T follicular helper cell (primary cell): ENCODE measurements around the gene DPP6.
"Not testable (repeated sequence)": the region's sequence is repeated elsewhere in the genome, so short reads cannot be mapped to it uniquely, and the experiment has no call there.

ENCODE experiments used
- DNase-seq: peaks from one replicate; pipeline ENCODE4 v3.0.0-alpha.2; 2020; ENCODE audit warnings: low read depth

The DPP6 gene

DNA sequence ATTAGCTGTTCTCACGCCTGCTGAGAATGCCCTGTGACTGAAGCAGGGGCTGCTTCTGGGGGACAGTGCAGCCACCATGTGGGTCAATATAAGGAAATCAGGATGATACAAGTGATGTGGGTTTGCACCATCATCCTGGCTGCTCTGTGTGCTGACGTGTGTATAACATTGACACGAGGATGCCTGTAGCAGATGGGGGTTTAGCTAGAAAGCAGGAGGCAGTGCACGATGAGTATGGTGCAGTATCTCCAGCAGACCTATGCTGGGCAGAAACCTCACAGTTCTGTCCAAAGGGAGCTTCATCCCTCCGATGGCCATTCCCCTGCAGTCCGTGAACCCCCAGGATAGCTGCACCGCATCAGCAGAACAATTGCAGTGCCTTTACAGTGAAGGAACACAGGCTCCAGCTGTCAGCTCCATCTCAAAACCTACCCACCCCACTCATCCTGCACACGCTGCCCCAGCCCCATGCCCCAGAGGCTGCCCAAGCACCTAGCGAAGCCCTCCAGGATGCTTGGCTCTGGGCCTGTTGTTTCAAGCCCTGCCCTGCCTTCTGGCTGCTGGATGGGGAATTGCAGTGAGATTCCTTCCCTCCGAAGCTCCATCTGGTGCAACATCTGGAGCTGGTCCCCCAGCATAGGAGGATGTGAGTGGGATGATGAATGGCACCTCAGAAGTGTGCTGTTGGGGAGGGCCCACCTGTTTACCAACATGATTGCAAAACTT, 96.8 kb downstream of the DPP6 start:
- not testable (repeated sequence) for DNase-seq

DNA sequence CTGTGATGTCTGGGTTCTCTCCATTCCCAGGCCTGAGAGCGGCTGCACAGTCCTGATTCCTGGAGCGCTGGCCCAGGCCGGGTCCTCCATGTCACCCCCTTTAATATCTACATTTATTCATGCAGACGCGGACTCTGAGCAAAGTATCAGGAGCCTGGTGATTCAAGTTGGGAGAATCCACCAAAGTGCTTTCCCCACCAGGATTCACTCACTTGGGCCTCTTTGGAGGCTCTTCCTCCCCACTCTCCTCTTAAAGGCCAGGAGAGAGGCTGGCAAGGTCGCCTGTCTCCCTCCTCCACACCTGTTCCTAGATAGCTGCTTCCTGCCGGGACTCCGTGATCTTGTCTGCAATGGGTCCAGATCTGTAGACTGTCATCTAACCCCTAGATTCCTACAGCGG, 98.5 kb downstream of the DPP6 start:
- not testable (repeated sequence) for DNase-seq

DNA sequence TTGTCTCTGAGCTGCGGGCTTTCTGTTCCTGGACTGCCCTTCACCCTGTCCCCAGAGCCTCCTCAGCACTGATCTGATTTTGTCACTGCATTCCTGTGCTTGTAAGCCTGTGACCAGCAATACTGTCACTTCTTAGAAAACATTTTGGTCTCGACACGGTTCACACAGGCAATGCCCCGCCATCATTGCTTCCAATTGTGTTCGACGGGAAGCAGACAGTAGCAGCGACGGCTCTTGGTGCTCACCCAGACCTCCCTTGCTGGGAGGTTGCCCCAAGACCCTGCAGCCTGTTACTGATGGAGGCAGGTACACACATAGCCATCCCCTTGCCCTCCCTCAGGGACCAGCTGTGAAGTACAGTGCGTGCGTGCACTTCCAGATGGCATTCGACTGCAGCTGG, 99.1 kb downstream of the DPP6 start:
- not testable (repeated sequence) for DNase-seq

DNA sequence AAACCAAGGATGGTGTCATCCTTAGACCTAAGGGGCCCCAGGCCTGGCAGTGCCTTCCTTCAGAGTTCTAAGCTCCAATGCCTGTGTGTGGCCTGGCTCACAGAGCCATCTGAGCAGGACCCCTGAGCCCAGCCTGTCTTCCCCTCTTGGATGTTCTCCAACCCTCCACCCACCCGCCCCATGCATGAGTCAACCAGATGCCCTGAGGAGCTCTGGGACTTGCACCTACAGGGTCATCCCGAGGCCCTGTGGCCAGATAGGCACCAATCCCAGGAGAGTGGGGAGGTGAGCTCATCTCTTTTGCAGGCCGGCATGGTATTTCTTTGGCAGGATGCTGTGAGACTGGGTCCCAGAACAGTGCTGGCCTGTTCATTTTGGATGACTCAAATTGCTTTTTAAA, 103.7 kb downstream of the DPP6 start:
- DNase-seq, result not testable (repeated sequence)

DNA sequence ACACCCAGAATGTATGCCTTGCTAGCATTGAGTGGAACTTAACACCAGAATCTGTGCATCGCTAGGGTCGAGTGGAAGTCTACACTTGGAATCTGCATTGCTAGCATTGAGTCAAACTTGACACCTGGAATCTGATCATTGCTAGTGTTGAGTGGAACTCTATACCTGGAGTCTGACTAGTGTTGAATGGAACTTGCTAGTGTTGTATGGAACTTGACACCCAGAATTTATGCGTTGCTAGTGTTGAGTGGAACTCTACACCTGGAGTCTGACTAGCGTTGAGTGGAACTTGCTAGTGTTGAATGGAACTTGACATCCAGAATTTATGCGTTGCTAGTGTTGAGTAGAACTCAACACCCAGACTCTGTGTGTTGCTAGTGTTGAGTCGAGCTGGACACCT, 110.7 kb downstream of the DPP6 start:
- DNase-seq, result not testable (repeated sequence)

DNA sequence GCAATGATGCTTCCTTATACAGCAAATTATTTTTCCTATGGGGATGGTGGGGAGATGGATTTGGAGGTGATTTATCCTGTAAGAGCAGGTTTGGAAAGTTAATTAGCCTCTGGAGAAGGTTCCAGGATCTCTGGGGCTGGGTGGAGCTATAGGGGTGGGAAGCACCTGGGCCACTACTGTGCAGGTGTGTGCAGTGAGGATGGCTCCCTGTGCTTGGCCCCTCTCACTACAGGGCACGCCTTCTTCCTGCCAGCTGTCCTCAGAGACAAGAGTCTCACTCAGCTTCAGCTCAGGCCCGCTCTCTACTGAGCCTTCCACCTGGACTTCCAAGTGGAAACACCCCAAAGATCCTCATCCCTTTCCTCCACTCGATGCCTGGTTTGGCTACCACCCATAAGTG, 111.4 kb downstream of the DPP6 start:
- DNase-seq, result not testable (repeated sequence)

DNA sequence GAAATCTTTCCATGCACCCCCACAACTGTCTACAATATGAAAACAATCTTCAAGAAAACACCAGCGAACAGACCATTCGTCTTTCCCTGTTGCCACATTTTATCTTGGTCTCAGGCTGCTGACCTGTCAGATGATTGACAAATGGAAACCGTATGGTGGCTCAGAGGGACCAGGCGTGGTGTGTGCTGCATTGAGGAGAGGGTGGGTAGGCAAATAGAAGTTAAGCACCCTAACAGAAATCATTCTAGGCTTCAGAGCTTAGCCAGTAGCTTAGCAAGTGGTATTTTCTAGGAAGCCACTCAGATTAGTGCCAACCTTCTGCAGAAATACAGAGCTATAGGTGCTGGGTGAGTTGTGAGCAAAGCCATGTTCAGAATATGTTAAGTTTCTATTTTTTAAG, 114.9 kb downstream of the DPP6 start:
- DNase-seq, result no peak

DNA sequence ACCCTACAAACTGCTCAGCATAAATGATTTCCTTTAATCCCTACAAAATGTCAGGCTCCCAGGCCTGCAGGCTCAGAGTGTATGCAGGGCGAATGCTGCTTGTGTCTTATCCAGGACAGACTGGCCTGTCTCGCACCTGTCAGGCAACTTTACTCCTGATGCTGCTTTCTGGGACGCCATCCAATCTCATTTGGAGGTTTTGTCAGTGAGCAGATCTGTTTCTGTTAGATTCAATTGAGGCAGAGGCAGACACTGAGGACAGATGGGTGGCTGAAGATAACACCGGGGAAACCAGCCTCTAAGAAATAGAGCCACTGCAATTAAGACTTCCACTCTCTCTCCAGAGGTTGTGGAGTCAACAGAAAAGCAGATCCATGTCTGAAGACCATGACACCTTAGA, 115.6 kb downstream of the DPP6 start:
- DNase-seq, result no peak

DNA sequence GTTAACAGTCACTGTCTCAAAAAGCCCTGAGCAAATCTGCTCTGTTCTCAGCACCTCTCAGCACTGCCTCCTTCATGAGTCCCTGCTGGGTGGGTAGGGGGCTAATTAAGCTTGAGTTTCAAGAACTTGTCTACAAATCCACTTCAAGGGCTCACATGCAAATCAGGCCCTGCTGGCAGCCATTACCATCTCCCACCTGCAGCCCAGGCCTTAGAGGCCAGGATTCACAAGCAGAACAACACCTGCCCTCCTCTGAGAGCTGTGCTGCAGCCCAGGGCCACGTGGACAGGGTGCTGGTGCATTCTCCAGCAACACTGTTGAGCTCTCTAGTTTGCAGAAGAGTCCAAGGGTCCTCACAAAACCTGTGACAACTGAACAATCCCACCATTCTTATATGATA, 119.2 kb downstream of the DPP6 start:
- DNase-seq, result no peak

DNA sequence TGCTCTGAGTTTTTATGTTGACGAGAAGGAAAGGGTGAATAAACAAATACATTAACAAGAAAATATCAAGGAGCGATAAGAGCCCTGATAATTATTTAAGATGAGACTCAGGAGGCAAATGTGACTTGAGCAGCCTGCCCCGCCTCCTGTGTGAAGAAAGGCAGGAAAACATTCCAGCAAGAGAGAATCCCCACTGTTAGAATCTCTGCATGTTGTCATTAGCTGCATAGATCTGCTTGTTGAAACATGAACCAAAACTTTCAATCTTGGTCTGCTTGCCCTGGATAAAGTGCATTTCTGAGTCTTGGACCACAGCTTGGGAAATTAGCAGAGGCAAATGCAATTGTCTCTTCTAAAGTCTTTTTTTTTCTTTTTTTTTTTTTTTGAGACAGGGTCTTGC, 120.0 kb downstream of the DPP6 start:
- DNase-seq, result no peak

DNA sequence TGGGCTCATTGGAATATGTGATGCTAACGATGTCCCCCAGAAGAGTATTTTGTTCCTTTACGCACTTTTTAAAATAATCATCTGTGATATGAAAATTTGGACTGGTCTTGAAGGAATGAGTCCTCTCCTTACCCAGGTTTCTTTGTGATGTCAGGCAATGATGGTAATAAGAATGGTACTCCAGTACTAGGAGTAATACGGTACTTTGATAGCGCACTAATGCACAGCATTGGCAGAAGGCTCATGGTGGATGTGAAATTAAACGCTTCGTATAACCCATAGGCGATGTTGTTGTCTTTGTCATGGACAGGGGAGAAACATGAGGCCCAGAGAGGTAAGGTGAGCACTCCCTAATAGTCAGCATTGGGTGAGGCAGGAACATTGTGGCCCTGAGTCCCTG, 125.4 kb downstream of the DPP6 start:
- DNase-seq, result no peak

DNA sequence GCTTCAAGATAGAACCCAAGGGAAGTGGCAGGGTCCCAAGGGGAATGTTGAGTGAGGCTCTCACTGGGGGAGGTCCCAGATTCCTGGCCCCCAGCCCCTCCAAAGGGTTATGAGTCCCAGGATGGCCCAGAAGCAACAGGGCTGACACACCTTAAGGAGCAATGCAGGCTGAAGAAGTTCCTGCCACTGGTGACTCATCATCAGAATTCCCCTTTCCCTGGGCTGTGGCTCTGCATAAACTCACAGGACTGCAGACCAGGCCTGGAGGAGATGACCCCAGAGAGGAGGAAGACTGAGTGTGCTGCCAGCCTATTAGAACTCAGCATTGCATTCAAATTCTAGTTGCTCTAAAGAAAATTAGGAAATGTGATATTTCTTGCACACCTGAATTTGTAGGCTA, 126.7 kb downstream of the DPP6 start:
- no peak for DNase-seq

DNA sequence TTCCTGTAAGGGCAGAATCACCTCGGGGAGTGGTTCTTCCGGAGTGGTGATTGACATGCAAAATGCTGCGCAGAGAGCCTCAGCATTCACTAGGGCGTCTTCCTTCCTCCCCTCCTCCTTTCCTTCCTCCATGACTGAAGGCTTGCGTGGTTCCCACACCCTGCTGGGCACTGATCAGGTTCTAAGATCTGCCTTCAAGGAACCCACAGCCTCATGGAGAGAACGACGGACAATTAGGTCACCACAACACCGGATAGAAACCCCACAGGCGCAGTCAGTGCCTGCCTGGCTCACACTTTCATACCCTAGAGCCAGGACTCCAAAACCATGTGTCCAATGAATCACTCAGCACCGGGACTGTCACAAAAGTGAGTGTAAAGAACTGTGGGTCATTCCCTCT, 131.3 kb downstream of the DPP6 start:
- DNase-seq, result no peak

DNA sequence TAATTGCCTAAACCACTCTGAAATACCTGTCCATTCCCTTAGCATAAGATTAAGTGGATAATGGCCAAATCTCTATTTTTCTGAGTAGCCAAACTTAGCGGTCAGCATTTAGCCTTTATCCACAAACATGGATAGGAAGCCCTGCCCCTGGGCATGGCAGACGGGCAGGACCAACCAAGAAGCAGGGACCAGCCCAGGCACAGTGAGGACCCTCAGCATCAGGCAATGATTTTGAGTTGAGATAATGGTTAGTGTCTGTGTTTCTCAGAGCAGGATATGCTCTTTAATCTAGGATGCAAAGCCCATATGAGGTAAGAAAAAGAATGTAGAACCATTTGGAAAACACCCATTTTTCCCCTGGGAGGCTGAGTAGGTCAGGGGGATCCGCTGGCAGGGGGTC, 131.7 kb downstream of the DPP6 start:
- DNase-seq, result no peak

DNA sequence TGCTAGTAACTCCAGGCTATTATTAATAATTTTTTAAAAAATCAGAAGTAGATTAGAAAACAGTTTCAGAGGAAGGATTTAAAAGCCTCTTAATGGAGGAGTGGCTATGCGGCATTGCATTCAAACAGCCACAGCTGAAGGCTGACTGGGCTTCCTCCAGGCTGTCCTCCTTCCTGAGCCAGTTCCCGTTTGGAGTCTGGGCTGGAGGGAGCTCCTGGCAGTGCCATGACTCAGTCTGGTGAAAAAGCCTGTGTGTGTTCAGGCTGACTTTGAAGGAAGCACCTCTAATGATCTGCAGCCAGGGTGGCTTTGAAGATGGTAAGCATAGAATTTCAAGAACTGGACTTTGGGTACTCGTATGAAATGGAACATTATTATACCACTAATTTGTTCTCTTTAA, 134.6 kb downstream of the DPP6 start:
- DNase-seq, result no peak

DNA sequence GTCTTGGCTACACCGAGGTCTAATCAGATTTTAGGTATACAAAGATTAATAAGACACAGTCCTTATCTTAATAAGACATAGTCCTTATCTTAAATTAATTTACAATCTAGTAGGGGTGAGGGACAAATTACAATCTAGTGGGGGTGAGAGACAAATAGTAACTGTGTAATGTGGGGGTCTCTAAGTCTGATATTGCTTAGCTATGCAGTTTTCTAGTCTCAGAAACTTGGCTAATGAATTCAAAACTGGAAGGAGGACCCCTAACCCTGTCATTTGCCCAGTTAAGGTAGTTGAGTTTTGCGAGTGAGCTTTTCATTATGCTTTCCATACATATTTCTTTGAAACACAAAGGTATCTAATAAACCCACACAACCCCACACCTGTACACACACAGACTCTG, 136.1 kb downstream of the DPP6 start:
- DNase-seq, result no peak

DNA sequence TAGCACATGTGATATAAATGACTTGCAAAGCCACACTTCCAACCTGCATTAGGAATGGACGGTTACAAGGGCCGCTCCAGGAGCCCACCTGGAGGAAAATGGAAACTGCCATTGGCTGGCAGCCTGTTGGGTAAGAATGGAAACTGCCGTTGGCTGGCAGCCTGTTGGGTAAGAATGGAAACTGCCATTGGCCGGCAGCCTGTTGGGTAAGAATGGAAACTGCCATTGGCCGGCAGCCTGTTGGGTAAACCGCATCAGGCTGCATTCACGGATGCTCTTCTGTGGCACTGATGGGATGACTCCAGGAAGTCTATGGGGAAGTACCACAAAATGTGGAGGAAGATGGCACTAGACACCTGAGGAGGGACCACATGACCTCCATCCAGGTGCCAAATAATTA, 143.1 kb downstream of the DPP6 start:
- DNase-seq, result no peak

DNA sequence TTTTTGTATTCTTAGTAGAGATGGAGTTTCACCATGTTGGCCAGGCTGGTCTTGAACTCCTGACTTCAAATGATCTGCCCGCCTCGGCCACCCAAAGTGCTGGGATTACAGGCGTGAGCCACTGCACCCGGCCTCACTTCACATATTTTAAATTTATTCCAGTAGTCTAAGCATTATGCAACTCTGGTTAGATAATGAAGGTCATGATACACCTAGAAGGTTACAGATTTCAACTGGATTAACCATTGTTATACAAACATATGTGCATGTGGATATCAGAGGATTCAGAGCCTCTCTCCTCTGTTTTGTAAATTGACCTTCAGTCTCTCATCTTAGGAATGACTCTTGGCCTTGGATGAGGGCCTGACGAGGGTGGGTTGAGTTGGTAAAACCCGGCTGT, 146.3 kb downstream of the DPP6 start:
- no peak for DNase-seq

DNA sequence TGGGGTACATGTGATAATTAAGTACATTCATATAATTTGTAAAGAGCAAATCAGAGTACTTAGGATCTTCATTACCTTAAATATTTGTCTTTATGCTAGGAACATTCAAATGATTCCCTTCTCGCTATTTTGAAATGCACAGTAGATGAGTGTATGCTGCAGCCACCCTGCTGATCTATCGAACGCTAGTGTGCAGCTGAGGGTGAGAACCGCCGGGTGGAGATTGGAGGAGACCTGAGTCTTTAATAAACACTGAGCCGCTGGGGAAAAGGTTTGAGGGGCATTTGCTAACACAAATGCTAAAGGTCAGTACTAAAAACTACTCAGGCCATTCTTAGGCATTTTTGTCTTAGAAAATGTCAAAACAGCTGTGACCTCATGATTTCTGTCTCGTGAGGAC, 148.0 kb downstream of the DPP6 start:
- DNase-seq, result no peak

DNA sequence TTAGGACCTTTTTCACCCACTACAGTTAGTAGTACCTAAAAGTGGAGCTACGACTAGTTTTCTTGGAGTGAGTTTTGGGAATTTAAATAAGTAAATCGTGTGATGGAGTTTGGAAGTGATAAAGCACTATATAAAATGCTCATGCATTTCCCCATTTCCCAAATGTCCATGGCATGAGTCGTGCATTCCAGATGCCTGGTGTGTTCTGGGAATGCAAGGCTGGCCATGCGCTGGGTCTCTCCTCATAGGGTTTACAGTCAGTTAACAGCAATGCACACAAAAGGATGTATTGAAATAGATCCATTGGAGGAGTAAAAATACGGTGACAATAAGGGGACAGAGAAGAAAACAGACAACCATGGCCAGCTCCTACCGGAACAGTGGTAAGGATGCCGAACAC, 149.8 kb downstream of the DPP6 start:
- DNase-seq, result no peak

DNA sequence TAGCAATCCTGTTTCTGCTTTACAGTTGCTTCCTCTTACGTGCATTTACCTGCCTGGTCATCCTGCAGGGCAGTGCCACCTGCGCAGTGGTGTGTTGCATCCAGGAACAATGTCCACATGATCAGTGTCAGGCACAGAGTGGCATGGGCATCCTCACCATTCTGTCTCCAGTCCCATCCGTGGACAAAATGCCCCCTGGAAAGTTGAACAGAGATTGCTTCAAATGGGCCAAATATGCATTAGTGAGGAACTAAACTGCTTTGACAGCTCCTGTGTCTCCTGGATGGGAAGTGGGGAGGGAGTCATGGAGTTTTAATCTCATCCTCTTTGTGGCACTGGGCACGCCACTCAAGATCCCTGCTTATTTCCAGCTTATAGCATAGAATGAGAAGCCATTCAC, 151.8 kb downstream of the DPP6 start:
- DNase-seq, result no peak

DNA sequence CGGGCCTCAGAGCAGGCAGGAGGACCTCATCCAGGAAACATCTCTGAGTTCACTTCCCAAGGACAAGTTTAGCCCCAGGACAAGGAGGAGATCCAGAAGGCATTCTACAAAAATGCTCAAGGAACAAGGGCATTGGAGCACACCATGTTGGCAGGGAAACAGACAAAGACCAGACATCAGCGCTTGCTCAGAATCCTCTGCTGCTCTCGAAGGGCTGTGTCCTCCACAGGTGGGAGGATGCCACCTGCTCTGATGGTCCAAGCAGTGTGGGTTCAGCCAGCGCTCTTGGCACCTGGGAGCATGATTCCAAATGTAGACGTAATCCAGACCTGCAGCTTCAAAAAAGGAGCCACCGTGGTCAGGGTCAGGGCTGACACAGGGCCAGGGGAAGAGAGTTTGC, 160.7 kb downstream of the DPP6 start:
- DNase-seq, result no peak

DNA sequence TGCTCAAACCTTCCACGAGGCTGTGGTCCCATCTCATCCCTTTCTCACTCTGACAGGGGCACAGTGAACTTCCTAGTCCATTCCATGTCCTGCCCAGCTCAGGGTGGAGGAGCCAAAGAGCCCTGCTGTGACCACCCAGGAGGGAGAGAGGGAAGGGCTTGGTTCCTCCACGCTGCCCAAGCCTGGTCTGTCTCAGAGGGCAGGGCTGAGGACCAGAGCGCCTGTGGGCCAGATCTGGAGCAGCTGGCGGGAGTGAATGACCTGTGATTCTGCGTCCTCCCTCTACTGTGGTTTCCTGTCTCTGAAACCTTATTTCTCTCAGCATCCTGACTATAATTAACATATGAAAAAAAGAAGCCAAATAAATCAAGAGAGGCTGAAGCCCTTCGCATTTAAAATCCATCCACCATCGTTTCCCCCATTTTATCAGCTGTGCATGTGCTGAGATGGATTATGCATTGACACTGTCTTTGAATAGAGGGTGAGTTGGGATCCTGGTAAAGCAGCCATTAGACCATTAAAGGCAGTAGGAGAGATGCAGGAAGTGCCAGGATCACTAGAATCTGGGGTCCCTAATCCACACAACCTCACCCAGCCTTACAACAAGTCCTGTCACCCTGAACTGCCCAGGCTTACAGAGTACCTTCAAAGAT, 165.6 kb downstream of the DPP6 start:
- no peak for DNase-seq

DNA sequence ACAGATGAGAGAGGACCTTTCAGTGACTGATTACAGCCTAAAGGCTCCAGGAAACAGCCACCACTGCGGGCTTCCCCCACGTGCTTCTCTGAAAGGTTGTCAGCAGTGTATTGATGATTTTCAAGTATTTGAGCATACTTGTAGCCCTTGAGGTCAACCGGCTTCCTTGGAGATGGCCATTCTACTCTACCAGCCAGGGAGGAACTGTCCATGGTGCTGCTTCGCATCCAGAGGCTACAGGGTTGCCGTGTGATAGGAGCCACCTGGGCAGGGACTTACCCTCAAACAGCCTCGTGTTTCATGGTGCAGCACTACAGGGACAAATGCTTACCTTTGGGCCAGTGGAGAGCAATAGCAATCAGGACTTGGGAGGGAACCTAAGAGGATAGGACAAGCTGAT, 179.5 kb downstream of the DPP6 start:
- DNase-seq, result no peak
